HL-60 (cell line): ENCODE results near the gene FAM43A.

Source experiments
- TF ChIP-seq, protein P1 (sequence below): IDR thresholded peaks from one replicate; pipeline ENCODE4 v1.5.1; 2011; ENCODE audit warnings: low read length, control low read depth, inconsistent platforms; ENCODE audit not compliant: insufficient read depth
- TF ChIP-seq, protein P2 (sequence below): IDR thresholded peaks from 2 replicates; pipeline ENCODE4 v1.6.1; 2012; ENCODE audit warnings: low read depth; ENCODE audit not compliant: insufficient replicate concordance

DNA sequence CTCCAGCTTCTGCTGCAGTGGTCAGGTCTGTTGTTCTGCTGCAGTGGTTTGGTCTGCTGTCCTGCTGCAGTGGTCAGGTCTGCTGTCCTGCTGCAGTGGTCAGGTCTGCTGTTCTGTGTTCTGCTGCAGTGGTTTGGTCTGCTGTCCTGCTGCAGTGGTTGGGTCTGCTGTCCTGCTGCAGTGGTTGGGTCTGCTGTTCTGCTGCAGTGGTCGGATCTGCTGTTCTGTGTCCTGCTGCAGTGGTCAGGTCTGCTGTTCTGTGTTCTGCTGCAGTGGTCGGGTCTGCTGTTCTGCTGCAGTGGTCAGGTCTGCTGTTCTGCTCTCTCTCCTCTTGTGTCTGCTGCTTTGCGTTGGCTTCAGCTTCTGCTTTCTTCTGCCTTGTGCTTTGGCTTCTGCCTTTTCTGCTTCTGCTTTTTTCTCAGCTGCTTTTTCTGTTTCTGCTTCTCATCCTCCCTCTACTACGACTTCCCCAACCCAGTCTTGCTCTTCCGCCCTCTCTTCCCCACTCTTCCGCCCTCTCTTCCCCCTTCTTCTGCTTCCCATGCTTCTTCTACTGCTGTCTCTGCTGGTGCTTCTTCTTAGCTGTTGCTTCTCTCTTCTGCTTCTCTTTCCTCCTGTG, 50.7 kb downstream of the FAM43A start:
- TF ChIP-seq, protein P1, sequence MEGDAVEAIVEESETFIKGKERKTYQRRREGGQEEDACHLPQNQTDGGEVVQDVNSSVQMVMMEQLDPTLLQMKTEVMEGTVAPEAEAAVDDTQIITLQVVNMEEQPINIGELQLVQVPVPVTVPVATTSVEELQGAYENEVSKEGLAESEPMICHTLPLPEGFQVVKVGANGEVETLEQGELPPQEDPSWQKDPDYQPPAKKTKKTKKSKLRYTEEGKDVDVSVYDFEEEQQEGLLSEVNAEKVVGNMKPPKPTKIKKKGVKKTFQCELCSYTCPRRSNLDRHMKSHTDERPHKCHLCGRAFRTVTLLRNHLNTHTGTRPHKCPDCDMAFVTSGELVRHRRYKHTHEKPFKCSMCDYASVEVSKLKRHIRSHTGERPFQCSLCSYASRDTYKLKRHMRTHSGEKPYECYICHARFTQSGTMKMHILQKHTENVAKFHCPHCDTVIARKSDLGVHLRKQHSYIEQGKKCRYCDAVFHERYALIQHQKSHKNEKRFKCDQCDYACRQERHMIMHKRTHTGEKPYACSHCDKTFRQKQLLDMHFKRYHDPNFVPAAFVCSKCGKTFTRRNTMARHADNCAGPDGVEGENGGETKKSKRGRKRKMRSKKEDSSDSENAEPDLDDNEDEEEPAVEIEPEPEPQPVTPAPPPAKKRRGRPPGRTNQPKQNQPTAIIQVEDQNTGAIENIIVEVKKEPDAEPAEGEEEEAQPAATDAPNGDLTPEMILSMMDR, result no peak
- TF ChIP-seq, protein P2, sequence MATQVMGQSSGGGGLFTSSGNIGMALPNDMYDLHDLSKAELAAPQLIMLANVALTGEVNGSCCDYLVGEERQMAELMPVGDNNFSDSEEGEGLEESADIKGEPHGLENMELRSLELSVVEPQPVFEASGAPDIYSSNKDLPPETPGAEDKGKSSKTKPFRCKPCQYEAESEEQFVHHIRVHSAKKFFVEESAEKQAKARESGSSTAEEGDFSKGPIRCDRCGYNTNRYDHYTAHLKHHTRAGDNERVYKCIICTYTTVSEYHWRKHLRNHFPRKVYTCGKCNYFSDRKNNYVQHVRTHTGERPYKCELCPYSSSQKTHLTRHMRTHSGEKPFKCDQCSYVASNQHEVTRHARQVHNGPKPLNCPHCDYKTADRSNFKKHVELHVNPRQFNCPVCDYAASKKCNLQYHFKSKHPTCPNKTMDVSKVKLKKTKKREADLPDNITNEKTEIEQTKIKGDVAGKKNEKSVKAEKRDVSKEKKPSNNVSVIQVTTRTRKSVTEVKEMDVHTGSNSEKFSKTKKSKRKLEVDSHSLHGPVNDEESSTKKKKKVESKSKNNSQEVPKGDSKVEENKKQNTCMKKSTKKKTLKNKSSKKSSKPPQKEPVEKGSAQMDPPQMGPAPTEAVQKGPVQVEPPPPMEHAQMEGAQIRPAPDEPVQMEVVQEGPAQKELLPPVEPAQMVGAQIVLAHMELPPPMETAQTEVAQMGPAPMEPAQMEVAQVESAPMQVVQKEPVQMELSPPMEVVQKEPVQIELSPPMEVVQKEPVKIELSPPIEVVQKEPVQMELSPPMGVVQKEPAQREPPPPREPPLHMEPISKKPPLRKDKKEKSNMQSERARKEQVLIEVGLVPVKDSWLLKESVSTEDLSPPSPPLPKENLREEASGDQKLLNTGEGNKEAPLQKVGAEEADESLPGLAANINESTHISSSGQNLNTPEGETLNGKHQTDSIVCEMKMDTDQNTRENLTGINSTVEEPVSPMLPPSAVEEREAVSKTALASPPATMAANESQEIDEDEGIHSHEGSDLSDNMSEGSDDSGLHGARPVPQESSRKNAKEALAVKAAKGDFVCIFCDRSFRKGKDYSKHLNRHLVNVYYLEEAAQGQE, result no peak
